Stimulated activated CD8-positive, alpha-beta memory T cell treated with anti-CD3 and anti-CD28 coated beads, Interleukin-7, amount 100 ng/mL, for 24 hours (primary cell): ENCODE data around the gene MAP7.
"Not testable (repeated sequence)": the region's sequence is repeated elsewhere in the genome, so short reads cannot be mapped to it uniquely, and the experiment has no call there.

Source experiments
- DNase-seq: peaks from one replicate; pipeline ENCODE4 v3.0.0-alpha.2; 2020; ENCODE audit warnings: low read depth

The MAP7 gene

DNA sequence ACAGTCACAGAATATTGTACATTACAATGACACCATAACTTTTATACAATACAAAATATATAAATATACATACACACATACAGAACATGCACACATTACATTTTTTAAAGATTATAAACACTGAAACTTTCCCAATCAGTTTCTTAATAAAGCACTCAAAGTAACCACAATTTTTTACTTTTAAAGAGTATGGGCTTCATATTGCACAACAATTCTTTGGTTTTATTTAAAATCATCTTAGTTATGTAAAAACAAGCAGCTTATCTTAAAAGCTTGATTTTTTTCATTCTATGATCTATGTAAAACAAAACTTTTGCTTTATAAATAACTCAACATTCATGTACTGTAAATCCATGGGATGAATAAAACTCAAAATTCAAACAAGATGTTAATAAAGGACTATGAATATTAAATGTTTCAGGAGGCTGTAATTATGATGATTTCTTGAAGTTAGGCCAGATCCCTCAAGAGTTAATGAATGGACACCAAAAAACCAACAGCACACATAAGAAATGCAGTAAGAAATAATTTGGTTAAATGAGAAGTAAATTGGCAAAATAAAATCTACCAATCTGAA, 167.5 kb downstream of the MAP7 start:
- no peak for DNase-seq

DNA sequence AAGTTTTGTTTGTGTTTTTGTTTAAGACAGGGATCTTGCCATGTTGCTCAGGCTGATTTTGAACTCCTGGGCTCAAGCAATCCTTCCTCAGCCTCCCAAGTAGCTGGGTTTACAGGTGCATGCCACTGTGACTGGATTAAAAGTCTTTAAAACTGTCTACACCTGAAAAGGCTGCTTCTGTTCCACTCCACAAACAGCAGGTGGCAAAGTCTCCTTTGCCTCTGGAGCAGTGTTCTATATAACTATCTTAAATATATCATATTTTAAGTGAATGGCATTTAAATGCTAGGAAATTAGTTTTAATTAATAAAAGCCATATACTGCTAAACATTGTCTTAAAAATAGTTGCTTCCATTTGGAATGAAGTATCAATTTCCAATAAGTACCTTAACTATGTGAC, 171.3 kb downstream of the MAP7 start:
- DNase-seq = no peak

DNA sequence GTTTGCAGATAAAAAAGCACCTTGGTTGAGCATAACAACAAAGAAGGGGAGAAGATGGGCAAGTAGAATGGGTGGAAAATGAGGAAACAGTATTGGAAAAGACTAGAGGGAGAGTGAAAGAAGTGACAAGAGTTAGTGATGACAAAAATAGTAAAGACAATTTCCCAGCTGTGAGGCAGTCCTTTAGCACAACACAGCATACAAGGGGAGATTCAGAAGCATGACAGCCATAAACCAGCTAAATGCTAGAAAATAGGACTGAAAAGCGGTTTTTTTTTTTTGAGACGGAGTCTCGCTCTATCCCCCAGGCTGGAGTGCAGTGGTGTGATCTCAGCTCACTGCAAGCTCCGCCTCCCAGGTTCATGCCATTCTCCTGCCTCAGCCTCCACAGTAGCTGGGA, 174.4 kb downstream of the MAP7 start:
- not testable (repeated sequence) for DNase-seq

DNA sequence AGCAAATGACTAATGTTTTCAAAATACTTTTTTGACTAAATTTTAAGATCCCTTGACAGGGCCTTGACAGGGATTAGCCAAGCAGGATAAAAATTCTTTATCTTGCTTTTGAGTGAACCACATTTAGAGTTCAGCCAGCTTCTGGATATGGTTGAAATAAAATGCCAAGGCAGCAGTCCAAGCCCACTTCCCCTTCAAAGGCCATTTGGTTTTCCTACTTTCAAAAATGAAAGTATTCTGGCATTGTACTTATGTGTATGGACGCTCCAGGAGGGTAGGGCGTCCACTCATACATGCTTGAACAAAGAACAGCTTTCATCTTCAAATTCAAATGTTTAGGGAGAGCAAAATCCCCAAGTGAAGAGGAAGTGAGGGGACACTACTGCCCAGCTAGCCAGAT, 178.3 kb downstream of the MAP7 start:
- no peak for DNase-seq

DNA sequence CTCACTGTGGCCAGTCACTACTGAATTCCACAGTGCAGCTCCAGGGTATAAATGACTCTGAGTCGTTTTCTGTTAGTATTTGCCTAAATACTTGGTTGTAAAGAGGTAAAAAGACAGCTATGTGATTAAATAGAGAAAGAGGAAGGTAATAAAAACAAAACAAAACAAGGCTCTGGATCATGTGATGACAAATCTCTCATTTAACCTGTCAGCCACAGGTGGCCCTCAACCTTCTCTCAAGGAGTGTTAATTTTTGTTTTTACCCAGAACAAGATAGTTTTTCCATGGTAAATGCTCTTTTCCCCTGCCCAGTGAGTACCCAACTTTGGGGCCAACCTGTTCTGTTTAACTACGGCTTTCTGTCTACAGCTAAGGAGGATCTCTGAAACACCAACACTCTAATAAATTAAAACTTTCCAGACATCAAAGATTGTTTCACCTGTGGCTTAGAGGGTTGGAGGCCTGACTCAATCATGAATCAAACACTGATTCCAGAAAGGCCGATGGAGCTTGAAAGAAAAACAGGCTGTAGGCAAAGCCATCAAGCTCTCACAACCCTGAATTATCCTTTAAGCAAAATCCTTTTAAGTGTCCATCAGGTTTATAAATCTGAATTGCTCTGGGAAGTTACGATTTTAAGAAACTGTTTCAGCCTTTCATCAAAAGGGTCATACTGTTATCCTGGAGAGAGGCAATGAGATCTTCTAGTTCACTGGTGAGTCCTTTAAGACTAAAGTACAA, 179.1 kb downstream of the MAP7 start:
- no peak for DNase-seq

DNA sequence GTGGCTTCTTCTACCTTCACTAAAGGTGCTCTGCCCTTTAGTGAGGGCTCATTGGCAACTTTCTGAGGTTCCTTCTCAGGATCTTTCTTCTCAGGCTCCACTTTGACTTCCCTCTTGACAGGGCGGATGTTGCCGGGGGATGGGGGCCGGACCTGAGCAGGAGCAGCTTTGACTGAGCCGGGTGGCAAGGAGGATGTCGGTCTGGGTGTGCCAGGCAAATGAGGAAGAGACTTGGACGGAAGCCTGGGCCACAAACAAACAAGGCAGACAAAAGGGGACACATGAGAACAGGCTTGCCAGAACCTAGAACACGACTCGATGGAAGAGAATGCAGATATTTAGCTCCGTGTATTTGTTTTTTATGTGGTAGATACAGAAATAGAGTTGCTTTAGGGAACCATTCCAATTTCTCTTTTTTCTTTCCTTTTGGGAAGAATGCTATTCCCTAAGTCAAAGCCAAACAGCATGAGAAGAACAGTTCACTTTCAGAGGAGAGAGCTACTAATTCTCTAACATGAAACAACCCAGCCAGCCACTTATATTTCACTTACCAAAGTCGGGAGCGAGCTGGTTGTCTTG, 184.4 kb downstream of the MAP7 start:
- DNase-seq = no peak

DNA sequence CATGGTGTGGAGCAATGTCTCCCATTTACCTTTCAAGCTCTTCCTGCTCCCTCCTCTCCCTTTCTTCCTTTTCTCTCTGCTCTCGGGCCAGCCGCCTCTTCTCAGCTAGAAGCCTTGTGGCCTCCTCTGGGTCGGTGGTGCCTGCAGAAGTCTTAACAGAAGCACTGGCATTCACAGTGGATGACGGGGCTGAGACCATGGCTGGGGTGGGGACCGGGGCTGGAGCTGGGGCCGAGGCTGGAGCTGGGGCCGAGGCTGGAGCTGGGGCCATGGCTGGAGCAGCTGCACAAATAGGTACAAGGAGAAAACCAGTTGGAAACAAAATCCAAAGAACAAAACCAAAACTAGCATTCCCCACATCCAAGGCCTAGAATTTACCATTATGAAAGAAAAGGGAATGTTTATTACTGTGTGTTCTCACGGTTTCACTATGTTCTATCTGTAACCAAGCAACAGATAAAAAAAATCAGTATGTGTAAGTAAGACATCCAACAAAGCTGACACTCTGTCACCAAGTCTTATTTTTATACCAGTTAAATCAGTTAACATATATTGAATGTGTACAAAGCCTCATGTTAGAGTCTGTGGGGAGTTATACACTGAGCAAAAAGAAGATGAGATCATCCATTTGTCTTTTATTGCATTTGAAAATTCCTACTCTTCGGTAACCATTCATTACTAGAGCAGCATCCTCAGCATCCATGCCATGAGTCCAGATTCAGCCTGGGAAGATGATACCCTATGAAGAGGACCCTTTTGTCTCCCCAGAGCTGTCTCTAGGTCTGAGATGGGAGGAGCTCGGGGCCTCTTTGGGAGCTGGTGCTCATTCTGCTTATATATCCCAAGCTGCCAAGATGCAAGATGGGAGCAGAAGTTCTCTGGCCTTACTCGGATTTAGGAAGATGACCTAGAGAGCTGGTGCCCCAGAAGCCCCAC, 187.5 kb downstream of the MAP7 start:
- no peak for DNase-seq

DNA sequence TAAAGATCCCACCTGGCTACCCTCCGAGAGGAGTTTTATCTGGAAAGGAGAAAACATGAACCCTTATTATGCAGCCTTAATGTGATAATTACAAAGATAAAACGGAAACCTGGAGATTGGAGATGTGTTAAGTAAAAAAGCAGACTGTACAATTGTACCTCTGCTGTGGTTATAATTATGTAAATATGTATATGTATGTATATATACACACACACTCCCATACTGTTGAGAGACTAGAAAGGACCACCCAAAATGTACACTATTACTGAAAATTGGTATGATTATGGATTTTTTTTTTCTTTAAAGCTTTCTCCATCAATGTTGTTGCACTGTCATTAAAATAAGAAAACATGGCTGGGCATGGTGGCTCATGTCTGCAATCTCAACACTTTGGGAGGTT, 188.4 kb downstream of the MAP7 start:
- DNase-seq = no peak

DNA sequence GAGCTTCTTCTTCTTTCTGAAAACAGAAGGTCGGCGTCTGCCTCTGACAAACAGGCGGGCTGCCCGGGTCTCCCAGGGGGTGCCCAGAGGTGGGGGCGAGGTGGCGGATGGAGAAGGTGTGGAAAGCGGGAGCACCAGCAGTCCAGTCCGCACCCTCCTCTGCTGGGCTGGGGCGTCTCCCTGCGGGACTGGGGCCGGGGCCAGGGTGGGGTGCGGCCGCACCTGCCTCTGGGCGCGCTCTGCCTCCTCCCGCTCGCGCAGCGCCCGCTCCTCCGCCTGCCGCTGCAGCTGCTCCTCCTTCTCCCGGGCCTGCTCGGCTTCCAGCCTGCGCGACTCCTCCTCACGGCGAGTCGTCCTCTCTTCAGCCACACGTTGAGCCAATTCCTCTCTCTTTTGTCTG, 189.4 kb downstream of the MAP7 start:
- no peak for DNase-seq

DNA sequence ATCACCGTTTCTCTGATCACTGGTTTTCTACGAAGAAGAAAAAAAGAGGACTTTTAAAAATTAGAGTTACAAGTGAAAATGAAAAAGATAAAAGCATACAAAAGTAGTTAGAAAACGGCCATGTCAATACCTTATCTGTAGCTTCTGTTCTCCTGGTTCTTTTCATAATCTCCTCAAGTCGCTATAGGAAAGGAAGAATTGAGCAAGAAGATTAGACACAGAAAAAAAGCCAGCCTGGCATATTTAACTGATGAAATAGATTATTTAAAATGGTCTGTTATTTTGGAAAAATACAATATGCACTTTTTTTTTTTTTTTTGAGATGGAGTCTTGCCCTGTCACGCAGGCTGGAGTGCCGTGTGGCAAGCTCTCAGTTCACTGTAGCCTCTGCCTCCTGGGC, 190.4 kb downstream of the MAP7 start:
- DNase-seq = no peak

DNA sequence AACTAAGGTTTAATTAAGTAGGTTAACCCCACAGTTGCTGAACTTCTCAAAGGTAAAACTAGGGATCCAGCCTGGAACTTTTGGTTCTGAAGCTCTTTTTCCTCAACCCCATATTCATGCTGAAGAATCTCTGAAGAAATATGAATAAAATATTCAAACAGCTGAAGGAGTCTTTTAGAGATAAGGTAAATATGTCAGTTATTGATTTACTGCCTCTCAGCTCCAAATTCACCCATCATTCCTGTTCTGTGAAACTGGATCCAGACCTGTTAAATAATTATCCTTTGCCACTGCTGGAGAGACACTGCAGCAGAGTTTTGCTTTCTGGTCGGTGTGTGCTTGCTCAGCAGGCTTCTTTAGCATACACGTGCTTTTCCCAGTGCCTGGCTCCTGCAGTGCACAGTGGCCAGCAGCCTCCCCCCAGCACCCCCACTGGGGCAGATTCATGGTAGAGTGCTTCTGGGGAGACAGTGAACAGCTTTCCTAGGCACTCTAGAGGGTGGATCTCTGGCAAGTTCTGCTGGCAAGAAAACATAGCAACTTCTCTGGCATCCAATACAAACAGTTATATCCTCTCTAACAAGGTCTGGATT, 198.6 kb downstream of the MAP7 start:
- DNase-seq = no peak

DNA sequence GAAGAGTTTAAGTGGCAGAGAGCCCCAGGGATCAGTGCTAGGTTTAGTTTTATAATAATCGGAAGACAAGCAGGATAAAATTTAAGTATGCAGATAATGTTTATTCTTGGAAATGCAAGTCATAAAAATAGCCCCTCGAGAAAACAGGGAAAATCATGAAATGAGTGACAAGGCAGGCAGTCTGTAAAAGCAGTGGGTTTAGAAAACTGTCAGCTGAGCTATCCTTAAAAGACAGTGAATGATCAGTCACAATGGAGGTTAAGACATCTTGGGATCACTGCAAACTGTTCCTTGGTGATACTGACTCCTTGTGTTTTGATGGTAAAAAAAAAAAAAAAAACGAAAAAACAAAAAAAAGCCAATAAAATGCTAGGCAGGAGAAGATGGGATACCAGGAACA, 199.3 kb downstream of the MAP7 start:
- no peak for DNase-seq

DNA sequence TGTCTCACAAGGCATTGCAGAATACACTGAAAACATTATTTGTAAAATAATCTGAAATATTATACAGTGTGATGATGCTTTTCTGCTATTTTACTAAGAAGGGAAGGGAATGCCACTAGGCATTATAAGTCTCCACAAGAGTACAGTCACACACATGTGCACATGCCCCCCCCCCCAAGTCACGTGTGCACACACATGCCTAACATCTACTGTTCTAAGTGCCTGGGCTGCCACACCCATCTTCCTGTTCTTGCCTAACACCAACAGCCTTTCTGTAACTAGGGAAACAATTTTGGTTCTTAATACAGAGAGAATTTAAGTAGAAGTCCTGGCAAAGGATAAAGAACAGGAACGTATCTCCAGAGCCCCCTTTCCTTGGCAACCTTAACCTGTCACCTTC, 202.4 kb downstream of the MAP7 start:
- no peak for DNase-seq

DNA sequence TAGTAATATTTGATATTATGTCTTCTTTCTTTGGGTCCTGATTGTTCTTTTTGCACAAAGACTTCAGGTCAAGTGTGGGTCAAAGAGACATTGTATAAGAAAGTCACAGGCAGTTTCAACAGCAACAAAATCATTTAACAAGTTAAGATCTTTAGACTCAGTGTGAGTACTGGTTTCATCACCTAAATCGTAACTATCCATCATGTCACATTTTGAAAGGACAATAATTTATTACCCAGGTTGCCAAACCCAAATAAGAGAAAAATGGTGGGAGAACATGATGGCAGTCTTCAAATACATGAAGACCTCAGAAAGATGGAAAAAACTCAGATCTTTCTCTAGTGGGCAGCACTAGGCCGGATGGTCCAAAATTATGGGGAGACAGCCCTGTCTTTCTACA, 205.1 kb downstream of the MAP7 start:
- DNase-seq = no peak

DNA sequence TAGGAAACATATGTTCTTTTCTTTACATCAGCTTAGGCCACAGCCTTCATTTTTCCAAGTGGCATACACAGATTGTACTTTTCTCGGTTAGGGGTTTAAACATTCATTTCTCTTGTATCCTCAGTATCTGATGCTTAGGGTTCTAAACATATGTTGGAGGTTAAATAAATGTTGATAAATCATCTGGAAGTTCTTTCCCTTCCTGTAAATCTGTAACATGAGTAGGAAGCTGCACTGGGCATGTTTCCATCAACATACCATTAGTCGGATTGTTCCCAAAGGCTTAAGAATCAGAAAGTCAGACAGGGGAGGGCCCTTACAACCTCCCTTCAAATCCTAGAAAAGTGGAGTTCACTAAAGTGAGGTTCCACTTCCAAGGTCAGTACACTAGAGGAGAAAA, 205.8 kb downstream of the MAP7 start:
- DNase-seq = no peak

DNA sequence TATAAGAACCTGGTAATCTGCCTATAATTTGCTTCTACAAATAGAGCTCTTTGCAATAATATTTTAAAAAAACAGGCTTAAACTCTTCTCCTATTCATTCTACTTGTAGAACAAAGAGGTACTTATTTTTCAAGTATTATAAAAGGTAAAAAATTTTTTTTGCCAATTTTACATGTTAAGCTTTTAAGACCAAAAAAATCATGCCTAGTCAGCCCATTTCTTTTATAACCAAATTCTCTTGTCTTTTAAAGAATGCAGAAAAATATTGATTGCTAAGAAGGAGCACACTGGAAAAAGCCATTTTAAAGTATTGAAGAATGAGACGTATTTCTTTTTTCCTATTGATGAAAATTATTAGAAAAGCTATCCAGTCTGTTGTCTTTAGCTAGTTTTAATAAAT, 206.5 kb downstream of the MAP7 start:
- DNase-seq = no peak

DNA sequence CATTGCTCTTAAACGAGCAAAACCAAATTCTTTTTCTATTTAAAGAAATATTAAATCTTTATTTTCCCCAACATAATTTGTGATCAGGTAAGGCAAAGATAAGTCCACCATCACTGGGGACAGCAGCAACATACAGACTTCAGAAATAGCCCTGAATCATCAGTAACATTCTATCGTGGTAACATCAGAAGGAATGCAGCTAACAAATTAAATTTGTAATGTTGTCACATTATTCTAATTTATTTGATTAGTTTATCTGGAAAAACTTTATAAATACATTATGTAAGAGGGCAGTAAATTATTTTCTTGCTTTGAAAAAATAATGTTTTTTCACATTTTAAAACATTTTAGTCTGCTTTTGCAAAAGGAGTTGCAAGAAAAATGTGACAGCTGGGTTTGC, 206.9 kb downstream of the MAP7 start:
- DNase-seq = no peak

DNA sequence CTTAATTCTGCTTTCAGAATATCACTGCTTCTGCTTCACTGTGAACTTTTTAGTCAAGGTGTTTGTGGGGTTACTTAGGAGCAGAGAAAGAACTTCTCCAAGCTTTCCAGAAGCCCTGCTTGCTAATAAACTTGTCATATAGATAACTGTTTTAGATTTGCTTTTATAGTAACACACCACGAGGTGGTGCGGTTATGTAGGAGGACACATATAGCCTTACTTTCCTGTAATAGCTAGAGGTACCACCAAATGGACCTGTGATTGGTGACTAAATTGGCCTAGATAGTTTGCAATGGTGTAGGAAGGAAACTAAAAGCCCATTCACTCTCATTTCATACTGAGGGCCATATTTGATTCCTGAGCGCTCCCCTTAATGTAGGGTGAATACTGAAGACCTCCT, 208.3 kb downstream of the MAP7 start:
- DNase-seq = no peak

DNA sequence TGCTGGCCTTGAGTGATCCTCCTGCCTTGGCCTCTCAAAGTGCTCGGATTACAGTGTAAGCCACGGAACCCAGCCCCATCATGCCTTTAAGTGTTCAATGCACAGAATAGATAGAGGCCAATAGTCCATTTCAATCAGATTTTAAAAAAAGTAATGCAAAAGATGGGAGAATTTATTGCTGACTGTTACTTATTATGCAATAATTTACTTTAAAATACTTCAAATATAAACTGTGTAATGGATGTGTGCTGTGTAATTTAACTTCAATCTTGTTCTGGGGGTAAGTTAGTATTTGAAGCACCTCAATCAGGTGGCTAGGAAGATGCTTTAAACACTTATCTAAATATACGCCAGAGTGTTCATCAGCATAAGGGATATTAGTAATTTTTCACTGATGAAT, 208.9 kb downstream of the MAP7 start:
- DNase-seq = no peak

DNA sequence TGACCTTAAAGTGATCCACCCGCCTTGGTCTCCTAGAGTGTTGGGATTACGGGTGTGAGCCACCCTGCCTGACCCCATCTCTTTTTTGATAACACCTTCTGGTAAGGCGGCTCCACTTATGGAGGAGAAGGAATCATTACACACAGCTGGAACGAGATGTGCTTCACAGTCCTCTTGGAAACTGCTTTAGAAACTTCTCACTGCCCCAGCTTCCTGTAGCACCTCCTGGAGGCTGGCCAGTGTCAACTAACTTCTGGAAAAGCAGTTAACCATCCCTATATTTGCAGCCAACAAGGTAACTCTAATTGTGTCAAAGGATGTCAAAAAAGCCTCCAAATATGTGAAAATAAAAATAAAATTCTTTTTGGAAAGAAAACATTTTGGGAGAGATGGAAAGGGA, 211.7 kb downstream of the MAP7 start:
- DNase-seq = no peak

DNA sequence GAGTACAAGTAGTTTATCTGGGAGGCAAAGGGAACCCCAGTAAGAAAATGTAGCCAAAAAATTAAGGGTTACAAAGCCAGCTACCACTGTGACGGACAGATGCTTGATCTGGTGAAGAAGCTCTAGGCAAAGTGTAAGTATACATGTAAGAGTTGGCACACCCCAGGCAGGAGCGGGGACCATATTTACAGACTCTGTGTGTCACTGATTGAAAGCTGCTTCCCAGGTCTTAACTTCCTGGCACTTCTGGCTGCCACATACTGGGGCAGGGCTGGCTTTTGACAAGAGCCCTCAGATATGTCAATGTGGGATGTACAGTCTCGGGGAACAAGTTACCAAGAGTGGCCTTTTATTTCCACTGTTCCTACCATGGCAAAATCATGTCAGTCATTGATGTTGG, 212.6 kb downstream of the MAP7 start:
- no peak for DNase-seq

DNA sequence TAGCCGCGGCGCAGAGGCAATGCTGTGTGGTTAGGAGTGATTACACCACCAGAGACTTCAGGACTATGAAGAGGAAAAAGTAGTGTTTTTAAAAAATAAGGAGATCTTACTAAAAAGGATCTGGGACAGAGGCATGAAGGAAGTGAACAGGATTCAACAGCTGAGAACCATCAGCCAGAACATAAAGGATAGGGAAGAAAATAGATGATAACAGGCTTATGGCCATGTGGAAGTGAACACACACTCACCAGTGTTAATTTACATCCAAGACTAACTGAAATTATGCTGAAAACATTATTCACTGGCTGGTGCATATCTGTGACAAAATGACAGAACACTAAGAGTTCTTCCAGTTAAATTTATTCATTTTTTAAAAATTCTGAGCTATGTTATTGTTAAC, 213.1 kb downstream of the MAP7 start:
- DNase-seq = no peak
